Measurements from ENCODE around the gene SSBP2. TPM values are rescaled to one million over a fixed set of nuclear protein-coding genes. Genes with fewer than 3 reads are reported as not detected.

The SSBP2 gene
- polyA plus RNA-seq, 3 donors = 12.5 to 36.6 (median 22.2) TPM

DNA sequence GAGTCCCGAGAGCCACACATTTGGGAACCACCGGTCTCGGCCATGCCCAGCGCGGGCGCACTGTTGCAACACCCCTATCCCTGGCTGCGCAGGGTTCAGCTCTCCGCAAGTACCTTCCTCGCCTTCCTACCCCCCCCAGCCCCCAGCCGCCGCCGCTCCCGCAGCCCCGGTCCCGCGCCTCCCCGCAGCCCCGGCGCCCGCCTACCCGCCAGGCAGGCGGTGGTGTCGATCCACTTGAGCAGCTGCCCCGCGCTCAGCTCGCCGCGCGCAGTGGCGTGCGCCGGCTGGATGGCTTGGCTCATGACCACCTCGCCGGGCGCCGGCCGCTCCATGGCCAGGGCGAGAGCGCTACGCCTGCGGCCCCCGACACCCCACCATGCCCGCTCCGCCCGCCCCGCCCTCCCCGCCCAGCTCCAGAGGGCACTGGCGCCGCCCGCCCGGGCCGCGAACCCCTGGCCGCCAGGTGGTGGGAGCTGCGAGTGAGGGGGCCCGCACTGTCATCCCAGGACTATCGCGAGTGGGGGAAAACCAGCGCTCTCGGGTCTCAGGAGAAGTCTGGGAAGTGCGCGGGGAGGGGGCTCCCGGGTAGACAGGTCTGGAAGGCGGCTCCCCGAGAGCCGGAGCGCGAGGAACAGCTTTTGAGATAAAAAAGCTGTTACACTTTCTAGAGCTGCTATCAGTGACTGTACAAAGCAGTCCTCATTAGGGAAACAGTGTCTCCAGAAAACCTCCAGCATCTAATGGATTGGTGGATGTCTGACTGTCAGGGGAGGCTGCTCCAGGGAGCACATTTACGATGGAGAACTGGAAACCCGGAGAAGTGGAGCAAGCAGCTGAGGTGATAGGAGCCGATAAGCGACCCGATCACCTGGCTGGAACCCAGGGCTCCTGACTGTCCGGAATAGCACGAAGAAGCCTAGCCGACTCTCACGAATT lies 356.8 kb downstream of the SSBP2 start, which contains the start of gene ACOT12:
Gene ACOT12, minus strand, starts transcription at position 352 of the 936 bp plus-strand sequence. Its CDS starts 20 bp downstream, at position 332.
- 3 to 8% (median 6%) methylated on average over 74 to 77 of the region's 77 CpGs for WGBS, 3 donors
- H3K27ac ChIP-seq (ENCODE audit: low read depth, low read length) = no peak within 1 kb of the TSS

DNA sequence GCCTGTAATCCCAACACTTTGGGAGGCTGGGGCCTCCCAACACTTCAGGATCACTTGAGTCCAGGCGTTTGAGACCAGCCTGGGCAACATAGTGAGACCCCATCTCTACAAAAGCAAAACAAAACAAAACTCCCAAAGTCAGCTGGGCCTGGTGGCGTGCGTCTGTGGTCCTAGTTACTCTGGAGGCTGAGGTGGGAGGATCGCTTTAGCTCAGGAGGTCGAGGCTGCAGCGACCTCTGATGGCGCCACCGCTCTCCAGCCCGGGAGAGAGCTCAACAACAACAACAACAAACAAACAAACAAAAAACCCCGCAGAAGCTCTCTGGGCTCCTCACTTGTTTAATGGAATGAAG lies 357.5 kb downstream of the SSBP2 start:
- 23 to 30% (median 29%) methylated on average over 10 of the region's 10 CpGs for WGBS, 3 donors
- H3K27ac ChIP-seq (ENCODE audit: low read depth, low read length) = no peak overlapping the region

DNA sequence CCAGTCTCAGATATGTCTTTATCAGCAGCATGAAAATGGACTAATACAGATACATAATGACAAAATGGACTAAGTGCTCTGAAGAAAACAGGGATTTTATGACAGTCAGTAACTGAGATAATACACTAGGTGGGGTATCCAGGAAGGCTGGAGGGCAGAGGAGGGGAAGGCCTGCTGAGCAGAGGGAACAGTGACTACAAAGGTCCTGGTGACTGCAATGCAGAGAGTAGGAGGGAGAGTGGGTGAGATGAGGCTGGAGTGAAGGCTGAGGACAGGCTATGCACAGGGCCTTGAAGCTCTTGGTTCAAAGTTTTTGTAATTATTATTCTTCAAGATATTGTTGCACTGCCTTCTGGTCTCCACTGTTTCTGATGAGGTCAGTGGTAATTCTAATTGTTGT lies 361.9 kb downstream of the SSBP2 start:
- no peak overlapping the region for H3K27ac ChIP-seq (ENCODE audit: low read depth, low read length)

GRCh38 chr5:81388169-81388568 lies 362.7 kb downstream of the SSBP2 start:
- no peak overlapping the region for H3K27ac ChIP-seq (ENCODE audit: low read depth, low read length)
- 84 to 92% (median 91%) methylated on average over 4 of the region's 4 CpGs for WGBS, 3 donors

- WGBS, 3 donors = 83 to 98% (median 93%) methylated on average over 2 of the region's 2 CpGs
These were observed 367.0 kb downstream of the SSBP2 start for GRCh38 chr5:81383867-81384266.

DNA sequence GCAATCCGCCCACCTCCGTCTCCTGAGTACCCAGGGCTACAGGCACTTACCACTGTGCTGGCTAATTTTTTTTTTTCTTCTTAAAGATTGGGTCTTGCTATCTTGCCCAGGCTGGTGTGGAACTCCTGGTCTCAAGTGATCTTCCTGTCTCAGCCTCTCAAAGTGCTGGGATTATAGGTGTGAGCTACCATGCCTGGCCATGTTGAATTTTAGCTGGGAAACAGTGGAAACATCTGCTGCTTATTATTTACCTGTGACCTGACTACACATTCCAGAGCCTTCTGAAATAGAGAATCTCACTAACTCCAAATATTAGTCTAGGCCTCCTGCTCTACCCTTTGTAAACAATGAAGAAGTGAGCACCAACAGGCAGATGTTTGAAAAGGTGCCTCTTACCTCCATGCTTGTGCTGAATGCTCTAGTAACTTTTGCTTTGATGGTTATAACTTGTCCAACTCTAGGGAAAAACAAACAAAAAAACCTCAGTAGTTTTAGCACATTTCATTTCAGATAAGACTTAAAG lies 379.5 kb downstream of the SSBP2 start:
- 96 to 100% (median 98%) methylated on average over 2 of the region's 2 CpGs for WGBS, 3 donors
- no peak overlapping the region for H3K27ac ChIP-seq (ENCODE audit: low read depth, low read length)

More at GRCh38 chr5:81383867-81384266, 367.0 kb downstream of the SSBP2 start:
- no peak overlapping the region for H3K27ac ChIP-seq (ENCODE audit: low read depth, low read length)

DNA sequence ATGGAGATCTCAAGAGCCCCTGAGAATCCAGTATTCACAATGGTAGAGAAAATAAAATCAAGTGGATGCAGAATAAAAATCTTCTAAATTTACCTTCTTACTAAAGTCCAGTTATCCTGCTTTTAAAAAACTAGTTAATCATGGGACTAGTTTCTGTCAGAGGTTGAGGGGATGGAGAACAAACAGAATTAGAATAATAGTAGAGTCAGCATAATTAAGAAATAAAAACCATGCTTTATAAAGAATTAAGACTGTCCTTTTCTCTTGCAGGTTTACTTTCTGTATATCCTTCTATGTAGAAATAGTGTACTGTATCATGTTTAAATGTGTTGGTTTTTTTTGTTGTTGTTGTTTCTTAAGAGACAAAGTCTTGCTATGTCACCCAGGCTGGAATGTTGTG lies 380.0 kb downstream of the SSBP2 start:
- no peak overlapping the region for H3K27ac ChIP-seq (ENCODE audit: low read depth, low read length)

GRCh38 chr5:81365541-81365940 lies 385.4 kb downstream of the SSBP2 start:
- 93 to 94% (median 93%) methylated on average over 5 of the region's 5 CpGs for WGBS, 3 donors
- H3K27ac ChIP-seq (ENCODE audit: low read depth, low read length) = no peak overlapping the region

DNA sequence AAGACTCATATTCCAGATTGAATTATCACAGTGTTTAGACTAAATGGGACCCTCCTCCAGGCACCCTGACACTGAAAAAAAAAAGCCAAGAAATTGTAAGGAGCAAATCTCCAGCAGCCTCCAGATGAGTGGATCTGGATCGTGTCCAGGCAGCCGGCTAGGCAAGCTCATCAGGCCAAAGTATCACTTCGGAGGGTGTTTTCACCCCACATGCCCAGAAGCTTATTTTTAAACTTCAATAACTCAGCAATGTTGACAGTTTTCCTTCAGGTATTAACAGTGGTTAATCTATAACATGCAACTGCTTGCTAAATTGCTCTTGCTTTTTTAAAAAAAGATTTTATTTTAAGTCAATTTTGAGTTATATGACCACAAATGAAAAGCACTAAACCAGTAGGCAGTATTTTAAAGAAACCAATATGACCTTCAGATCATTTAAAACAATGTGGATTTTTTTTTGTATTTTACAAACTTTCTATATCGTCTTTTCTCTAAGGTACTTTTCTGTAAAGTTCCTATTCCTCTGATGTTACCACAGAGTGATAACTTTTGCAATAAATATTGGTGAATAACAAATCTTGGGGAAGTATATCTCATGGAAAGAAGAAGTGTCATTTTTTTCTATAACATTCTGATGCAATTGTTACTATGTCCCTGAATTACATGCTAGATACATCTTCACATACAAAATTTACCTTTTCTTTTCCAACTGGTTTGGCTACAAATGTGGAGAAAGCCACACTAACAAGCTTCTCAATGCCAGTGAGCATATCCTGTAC lies 387.6 kb downstream of the SSBP2 start:
- 37 to 64% (median 64%) methylated on average over 4 of the region's 4 CpGs for WGBS, 3 donors
- no peak overlapping the region for H3K27ac ChIP-seq (ENCODE audit: low read depth, low read length)

Other genes starting within 250 kb of the SSBP2 start
- 1 to 10 TPM; 3.2 to 7.8 (median 4.3) TPM for gene ATG10, start 220.9 kb upstream of the SSBP2 start, polyA plus RNA-seq